K562 (cell line): ENCODE data around the gene PTPRU.

ENCODE experiments used
- POLR2AphosphoS5 ChIP-seq: IDR thresholded peaks from 2 replicates; pipeline ENCODE4 v1.6.1; 2011; ENCODE audit warnings: mild to moderate bottlenecking, low read depth, low read length, moderate library complexity; ENCODE audit not compliant: control insufficient read depth, insufficient read depth
- TCF7L2 ChIP-seq: fragments of 150-350 bp; IDR thresholded peaks from 2 replicates; pipeline ENCODE4 v1.6.1; 2016; ENCODE audit warnings: low read depth, mild to moderate bottlenecking, low read length, moderate library complexity
- TF ChIP-seq, protein P1 (sequence below): sonication (generic); formaldehyde crosslinking; IDR thresholded peaks from 2 replicates; pipeline ENCODE4 v1.8.1; 2022; ENCODE audit warnings: missing genetic modification reagents

- TF ChIP-seq TCF7L2: no peak
- TF ChIP-seq, protein P1, sequence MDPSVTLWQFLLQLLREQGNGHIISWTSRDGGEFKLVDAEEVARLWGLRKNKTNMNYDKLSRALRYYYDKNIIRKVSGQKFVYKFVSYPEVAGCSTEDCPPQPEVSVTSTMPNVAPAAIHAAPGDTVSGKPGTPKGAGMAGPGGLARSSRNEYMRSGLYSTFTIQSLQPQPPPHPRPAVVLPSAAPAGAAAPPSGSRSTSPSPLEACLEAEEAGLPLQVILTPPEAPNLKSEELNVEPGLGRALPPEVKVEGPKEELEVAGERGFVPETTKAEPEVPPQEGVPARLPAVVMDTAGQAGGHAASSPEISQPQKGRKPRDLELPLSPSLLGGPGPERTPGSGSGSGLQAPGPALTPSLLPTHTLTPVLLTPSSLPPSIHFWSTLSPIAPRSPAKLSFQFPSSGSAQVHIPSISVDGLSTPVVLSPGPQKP (CRISPR knock-in tag): no peak
- TF ChIP-seq POLR2AphosphoS5: no peak
Measured at GRCh38 chr1:29272147-29272907, 36.0 kb downstream of the PTPRU start.
